Lower lobe of right lung (tissue), 2 donors: ENCODE measurements around the gene DPP10. TPM values are rescaled to one million over a fixed set of nuclear protein-coding genes. Genes with fewer than 3 reads are reported as not detected.

Source experiments
- ATAC-seq, 2 donors: fragments of 200-7000 bp; cut with Tn5 transposase; one replicate each; pipeline ENCODE4 v1.9.1; 2020 to 2022; ENCODE audit warnings: mild to moderate bottlenecking in 2 of 2, moderate library complexity in 2 of 2
- DNase-seq: peaks from one replicate; pipeline ENCODE4 v3.0.0-alpha.2; 2020
- H3K27ac ChIP-seq: fragments of 200-600 bp; one replicate; pipeline ENCODE4 v1.8.0; 2022
- H3K27me3 ChIP-seq: fragments of 200-600 bp; one replicate; pipeline ENCODE4 v1.8.0; 2022; ENCODE audit warnings: low read depth
- H3K36me3 ChIP-seq: fragments of 200-600 bp; one replicate; pipeline ENCODE4 v1.8.0; 2022; ENCODE audit warnings: mild to moderate bottlenecking
- H3K4me1 ChIP-seq: fragments of 200-600 bp; one replicate; pipeline ENCODE4 v1.8.0; 2022
- H3K4me3 ChIP-seq: fragments of 200-600 bp; one replicate; pipeline ENCODE4 v1.8.0; 2022; ENCODE audit warnings: mild to moderate bottlenecking
- H3K9me3 ChIP-seq: fragments of 200-600 bp; one replicate; pipeline ENCODE4 v1.8.0; 2022
- intact Hi-C: fragments of 100-400 bp; cut with DNase I; formaldehyde crosslinking; loops from one replicate; pipeline ENCODE4 v1.11.0; 2022
- total RNA-seq: library from RNA; stranded (reverse); fragmentation: NEBNext Ultra II Directional; extraction: Animal tissue kit (Norgen Biotek cat#: 25700); gene quantifications from one replicate; pipeline ENCODE4 v1.2.1, GENCODE V29; 2021
- TF ChIP-seq, protein P1 (sequence below): fragments of 200-600 bp; IDR thresholded peaks from one replicate; pipeline ENCODE4 v1.8.0; 2022; ENCODE audit warnings: antibody characterized with exemption, mild to moderate bottlenecking
- donor health status: DM: no; HTN: yes; CAD: no; lungs with severe emphysema.

Gene DPP10
- total RNA-seq, 1 donor from 2014 or later = 0.80 TPM

DNA sequence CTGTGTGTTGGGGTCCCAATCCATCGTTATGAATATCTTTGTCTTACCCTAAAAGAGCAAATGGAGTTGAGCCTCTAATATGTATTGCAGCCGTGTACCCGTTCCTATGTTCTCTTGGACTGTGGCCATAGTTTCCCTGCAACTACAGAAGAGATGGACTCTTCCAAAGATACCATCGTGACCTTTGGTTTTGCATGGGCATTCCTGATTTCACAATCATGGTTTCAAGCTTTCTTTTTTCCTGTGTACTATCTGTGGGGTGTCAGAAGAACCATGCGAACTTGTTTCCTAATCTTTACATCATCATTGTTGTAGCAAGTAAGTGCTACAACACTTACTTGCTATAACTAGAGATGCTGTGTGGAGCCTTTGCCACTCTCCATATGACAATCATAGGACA, 1295.7 kb downstream of the DPP10 start:
- H3K4me3 ChIP-seq = no peak overlapping the region
- DNase-seq = no peak
- intact Hi-C loops = no loop called here
- no peak overlapping the region for H3K27ac ChIP-seq
- ATAC-seq = no peak
- H3K27me3 ChIP-seq = no peaks in the 10 kb centered on the region
- H3K36me3 ChIP-seq = no peaks in the 10 kb centered on the region
- no peaks in the 10 kb centered on the region for H3K9me3 ChIP-seq
- no peaks in the 10 kb centered on the region for H3K4me1 ChIP-seq
- TF ChIP-seq, protein P1, sequence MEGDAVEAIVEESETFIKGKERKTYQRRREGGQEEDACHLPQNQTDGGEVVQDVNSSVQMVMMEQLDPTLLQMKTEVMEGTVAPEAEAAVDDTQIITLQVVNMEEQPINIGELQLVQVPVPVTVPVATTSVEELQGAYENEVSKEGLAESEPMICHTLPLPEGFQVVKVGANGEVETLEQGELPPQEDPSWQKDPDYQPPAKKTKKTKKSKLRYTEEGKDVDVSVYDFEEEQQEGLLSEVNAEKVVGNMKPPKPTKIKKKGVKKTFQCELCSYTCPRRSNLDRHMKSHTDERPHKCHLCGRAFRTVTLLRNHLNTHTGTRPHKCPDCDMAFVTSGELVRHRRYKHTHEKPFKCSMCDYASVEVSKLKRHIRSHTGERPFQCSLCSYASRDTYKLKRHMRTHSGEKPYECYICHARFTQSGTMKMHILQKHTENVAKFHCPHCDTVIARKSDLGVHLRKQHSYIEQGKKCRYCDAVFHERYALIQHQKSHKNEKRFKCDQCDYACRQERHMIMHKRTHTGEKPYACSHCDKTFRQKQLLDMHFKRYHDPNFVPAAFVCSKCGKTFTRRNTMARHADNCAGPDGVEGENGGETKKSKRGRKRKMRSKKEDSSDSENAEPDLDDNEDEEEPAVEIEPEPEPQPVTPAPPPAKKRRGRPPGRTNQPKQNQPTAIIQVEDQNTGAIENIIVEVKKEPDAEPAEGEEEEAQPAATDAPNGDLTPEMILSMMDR = no peak

DNA sequence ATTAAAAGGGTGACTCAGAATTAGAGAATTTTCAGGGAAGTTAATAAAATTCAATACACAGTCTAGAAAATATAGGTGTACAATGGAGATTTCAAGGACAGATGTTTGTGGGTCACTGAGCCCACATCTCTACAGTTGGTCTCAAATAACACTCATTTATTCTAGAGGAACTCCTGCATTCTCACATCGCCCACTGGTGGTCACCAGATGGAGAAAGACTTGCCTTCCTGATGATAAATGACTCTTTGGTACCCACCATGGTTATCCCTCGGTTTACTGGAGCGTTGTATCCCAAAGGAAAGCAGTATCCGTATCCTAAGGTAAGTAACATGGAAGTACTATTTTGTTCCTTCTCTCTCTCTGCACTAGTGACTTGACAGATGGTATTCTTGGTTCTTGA, 1297.1 kb downstream of the DPP10 start:
- Histone ChIP-seq H3K4me3 (no peak overlapping the region), H3K9me3 (no peaks in the 10 kb centered on the region), H3K4me1 (no peaks in the 10 kb centered on the region), H3K27ac (no peak overlapping the region), H3K27me3 (no peaks in the 10 kb centered on the region), H3K36me3 (no peaks in the 10 kb centered on the region)
- DNase-seq = no peak
- intact Hi-C loops = no loop called here
- no peak for ATAC-seq
- TF ChIP-seq, protein P1 = no peak

DNA sequence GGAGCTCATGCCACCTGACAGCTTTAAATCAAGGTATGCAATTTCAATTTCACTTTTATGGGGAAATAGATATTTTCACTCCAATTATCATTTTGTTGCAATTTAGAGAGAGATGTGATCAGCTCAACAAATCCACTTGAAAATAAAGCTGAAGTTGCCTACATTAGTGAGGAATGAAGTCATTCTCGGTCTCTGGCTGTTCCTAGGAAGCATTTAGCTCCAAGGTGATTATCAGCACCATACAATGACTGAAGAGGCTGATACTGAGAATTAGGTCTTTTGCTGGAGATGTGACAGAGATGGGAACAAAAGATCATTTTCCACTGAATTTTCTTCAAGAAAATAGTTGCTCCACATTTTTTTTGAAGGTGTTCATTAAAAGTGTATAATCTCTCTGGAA, 1303.7 kb downstream of the DPP10 start:
- TF ChIP-seq, protein P1 = no peak
- H3K27ac ChIP-seq = no peak overlapping the region
- no peaks in the 10 kb centered on the region for H3K4me1 ChIP-seq
- no peaks in the 10 kb centered on the region for H3K27me3 ChIP-seq
- ATAC-seq = no peak
- H3K4me3 ChIP-seq = no peak overlapping the region
- no peak for DNase-seq
- intact Hi-C loops = no loop called here
- H3K36me3 ChIP-seq = no peaks in the 10 kb centered on the region
- H3K9me3 ChIP-seq = no peaks in the 10 kb centered on the region

DNA sequence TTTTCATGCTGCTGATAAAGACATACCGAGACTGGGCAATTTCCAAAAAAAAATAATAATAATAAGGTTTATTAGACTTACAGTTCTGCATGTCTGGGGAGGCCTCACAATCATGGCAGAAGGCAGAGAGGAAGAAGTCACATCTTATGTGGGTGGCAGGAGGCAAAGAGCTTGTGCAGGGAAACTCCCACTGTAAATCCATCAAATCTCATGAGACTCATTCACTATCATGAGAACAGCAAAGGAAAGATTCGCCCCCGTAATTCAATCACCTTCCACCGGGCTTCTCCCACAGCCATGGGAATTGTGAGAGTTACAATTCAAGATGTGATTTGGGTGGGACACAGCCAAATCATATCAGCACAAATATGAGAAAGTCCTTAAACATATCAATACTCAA, 1314.8 kb downstream of the DPP10 start:
- DNase-seq (no peak), ATAC-seq (no peak)
- Histone ChIP-seq H3K4me1 (no peaks in the 10 kb centered on the region), H3K27ac (no peak overlapping the region), H3K36me3 (no peaks in the 10 kb centered on the region), H3K27me3 (no peaks in the 10 kb centered on the region), H3K4me3 (no peak overlapping the region), H3K9me3 (no peaks in the 10 kb centered on the region)
- intact Hi-C loops = no loop called here
- TF ChIP-seq, protein P1 = no peak

DNA sequence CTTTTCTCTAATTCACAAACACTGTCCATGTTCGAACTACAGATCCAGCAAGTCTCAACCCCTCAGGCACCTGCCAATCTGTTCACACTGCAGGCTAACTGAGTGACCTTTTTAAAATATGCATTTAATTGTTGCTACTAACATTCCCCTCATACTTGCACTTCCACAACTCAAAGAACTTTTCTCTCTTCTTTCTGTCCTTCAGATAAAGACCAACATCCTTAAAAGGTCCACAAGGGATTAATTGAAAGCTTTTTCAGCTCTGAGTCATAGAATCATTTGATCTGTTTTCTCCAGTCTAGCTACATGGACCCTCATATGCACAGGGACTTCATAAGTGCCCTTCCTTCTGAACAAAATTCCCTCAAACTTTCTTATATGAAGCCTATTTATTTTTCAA, 1321.2 kb downstream of the DPP10 start:
- Histone ChIP-seq H3K27me3 (no peaks in the 10 kb centered on the region), H3K4me1 (no peaks in the 10 kb centered on the region), H3K9me3 (no peaks in the 10 kb centered on the region), H3K4me3 (no peak overlapping the region), H3K36me3 (no peaks in the 10 kb centered on the region), H3K27ac (no peak overlapping the region)
- ATAC-seq = no peak
- intact Hi-C loops = no loop called here
- TF ChIP-seq, protein P1 = no peak
- DNase-seq = no peak

DNA sequence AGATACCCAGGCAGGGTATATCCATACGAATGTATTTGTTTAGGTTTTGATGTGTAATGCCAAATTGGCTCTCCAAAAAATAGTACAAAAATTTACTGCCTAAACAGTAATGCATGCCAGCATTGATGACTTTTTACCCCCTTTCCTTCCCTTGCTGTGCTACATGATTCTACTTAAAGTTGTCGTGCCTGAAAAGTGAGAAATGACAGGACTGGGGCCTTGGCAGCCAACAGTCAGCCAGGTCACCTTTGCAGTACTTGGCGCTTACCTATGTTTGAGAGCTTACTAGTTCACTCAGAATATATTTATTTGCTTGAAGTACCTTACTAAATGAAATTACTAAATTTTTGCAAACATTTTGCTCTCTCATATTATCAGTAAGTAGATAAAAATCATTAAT, 1329.1 kb downstream of the DPP10 start:
- H3K4me1 ChIP-seq = no peaks in the 10 kb centered on the region
- H3K9me3 ChIP-seq = no peaks in the 10 kb centered on the region
- H3K27ac ChIP-seq = no peak overlapping the region
- no peaks in the 10 kb centered on the region for H3K36me3 ChIP-seq
- TF ChIP-seq, protein P1 = no peak
- DNase-seq = no peak
- no peaks in the 10 kb centered on the region for H3K27me3 ChIP-seq
- H3K4me3 ChIP-seq = no peak overlapping the region
- no peak for ATAC-seq
- intact Hi-C loops = no loop called here
